HG03175 (cell line): ENCODE data around the gene EMP2.
"Not testable (repeated sequence)": the region's sequence is repeated elsewhere in the genome, so short reads cannot be mapped to it uniquely, and the experiment has no call there.

Experiments used
- ATAC-seq: cut with Tn5 transposase; IDR thresholded peaks from one replicate; pipeline ENCODE4 v1.9.1; 2021; ENCODE audit warnings: mild to moderate bottlenecking, moderate library complexity; ENCODE audit not compliant: unreplicated experiment

EMP2 gene

DNA sequence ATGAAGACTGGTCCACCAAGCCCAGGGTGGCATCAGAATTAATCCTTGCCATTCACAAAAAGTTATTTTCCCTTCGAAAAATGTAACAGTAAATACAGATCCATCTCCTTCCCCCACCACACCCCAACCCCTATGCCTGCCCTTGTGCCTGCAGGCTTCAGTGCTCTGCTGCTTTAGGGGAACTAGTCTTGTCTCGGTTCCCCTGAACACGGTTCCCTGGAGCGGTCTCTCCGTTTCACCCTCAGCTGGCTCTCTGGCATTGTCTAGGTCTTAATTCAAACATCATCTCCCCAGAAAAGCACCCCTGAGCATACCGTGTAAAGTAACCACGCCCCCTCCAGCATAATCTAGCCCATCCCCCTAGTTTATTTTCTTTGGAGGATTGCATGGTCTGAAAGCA lies 25.8 kb downstream of the EMP2 start:
- no peak for ATAC-seq

DNA sequence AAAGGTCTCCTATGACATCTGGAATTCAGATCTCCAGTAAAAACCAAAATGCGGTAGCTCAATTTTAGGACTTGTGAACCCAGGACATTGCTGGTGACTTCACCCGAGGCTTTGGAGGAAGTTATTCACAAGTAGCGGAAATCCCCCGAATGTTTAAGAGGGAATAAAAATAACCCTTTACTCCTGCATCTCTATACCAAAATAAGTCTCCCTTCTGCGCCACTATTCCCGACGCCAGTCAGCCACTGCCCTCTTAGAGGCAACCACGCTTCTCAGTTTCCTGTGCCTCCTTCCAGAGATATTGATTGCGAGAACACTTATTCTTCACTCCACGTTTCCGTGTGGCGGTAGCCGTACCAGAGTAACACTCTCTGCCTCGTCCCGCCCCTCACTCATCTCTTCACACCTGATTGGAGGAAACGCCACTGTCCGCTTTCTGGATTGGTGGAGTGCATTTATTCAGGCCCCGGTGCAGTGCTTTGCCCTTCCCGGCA lies 27.4 kb downstream of the EMP2 start:
- peak; percentile 98 for ATAC-seq

DNA sequence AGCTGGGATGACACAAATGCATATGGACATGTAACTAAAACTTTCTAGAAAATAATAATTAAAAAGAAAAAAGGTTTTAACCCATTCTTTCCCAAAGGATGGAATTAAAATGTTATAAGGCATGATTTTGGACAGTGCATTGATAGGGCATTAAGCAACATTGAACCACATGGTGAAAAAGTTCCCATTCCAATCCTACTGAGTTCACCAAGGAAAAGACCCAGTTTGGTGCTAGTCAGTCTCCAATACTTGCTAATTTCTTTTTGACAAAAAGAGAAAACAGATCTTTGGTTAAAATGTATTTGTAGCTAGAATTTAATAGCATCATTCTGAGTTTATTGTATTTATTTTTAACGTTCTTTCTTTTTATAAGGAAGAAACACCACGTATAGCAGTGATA lies 28.1 kb downstream of the EMP2 start:
- no peak for ATAC-seq

DNA sequence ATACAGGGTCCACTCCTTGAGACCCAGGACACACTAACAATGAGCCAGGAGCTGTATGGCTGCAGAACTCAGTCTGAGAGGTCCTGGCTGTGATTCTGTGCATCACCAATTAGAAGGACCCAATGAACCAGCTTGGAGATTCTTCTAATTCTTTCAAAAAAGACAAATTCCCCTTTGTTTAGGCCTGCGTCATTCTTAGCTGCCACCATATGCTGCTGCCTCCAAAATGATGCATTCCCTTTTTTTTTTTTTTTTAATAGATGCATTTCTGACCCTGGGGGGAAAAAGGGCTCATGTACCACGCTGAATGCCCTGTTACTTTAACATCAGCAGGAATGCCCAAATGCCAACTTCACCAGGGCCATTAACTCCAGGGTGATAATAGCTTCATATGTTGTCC lies 28.5 kb downstream of the EMP2 start:
- no peak for ATAC-seq

DNA sequence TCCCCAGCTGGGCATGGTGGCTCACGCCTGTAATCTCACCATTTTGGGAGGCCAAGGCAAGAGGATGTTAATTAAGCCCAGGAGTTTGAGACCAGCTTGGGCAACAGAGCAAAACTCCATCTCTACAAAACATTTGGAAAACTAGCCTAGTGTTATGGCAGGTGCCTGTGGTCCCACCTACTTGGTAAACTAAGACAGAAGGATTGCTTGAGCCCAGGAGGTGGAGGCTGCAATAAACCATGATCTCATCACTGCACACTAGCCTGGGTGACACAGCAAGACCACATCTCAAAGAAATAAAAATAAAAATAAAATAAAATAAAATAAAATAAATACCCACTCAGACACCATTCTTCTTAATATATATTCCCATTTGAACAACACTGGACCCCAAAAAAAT lies 32.0 kb downstream of the EMP2 start:
- ATAC-seq = no peak

DNA sequence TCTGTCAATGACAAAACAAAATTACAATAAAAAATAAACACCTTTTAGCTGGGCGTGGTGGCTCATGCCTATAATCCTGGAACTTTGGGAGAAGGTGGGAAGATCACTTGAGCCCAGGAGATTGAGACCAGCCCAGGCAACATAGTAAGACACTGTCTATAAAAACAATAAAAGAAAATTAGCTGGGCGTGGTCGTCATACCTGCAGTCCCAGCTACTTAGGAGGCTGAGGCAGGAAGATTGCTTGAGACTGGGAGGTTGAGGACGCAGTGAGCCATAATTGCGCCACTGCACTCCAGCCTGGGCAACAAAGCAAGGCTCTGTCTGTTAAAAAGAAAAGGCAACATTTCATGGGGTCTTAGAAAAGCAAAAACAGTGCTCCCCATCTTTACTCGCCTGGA lies 32.7 kb downstream of the EMP2 start:
- ATAC-seq = no peak

DNA sequence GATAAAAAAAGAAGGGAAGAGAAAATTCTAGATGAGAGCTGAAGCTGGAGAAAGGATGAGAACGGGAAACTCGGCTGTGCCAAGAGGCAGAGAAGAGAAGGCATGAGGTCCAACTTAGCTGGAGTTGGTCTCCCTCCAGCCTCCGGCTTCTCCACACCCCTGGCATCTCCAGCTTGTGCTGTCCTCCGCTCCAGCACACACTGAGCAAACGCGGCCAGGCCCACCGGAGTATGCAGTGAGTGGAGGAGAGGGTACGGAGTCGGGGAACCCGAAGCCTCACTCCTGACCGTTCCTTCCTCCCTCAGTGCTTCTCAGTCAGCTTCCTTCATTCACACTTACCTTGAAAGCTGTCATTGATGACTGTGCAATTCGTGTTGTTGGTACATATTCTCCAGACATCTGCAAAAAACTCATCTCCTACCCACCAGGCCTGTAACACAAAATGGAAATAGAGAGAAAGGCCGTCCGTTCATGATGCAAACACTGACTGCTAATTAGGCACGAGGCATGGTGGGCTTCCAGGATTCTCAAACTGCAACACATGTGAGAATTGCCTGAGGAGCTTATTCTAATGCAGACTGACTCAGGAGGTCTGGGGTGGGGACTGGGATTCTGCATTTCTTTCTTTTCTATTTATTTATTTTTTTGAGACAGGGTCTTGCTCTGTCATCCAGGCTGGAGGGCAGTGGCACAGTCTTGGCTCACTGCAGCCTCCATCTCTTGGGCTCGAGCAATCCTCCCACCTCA lies 37.0 kb downstream of the EMP2 start:
- no peak for ATAC-seq

DNA sequence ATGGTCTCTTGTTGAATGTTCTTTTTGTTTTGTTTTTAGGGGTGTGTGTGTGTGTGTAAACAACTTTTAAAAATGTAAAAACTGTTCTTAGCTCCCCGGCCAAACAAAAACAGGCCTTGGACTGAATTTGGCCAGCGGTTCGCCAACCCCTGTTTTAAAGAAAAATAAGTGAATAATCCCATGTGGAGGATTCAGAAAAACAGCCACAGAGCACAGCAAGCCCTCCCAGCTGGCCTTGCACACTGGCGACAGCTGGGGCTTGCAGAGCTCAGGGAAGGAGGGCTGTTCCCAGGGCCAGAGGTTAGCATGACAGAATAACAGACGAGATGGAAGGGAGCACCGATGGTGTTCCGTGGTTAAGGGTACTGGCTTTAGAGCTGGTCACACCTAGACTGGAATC lies 39.0 kb downstream of the EMP2 start:
- ATAC-seq = no peak

DNA sequence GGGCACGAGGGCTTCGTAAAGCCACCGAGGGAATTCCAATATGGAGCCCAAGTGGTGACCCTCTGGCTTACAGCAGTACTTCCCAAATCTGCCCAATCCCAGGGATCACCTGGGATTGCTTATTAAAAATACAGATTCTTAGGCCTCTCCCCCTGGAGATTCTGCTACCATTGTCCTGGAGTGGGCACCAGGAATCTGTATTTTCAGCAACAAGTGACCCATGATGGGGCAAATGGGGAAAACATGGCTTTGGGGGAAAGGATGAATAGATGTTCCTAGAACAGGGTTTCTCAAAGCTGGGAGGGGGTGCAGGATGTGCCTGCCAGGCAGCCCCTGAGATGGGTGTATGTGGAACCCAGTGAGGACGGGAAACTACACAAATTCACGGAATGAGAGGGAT lies 40.6 kb downstream of the EMP2 start:
- ATAC-seq = no peak

DNA sequence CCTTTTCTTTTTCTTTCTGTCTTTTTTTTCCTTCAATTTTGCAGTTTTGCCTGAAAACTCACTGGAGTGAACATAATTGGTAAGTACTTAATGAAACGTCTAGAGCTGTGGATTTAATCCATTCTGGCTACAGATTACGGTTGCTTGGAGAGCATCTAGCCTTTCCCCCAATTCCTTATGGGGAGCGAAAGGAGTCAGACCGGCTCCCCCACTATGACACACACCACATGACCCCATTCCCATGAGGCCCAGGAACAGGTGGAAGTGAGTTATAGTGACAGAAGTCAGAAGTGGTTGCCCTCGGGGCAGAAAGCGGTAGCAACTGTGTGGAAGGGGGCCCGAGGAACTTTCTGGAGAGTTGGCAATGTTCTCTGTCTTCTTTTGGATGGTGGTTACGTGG lies 41.2 kb downstream of the EMP2 start:
- ATAC-seq = no peak

DNA sequence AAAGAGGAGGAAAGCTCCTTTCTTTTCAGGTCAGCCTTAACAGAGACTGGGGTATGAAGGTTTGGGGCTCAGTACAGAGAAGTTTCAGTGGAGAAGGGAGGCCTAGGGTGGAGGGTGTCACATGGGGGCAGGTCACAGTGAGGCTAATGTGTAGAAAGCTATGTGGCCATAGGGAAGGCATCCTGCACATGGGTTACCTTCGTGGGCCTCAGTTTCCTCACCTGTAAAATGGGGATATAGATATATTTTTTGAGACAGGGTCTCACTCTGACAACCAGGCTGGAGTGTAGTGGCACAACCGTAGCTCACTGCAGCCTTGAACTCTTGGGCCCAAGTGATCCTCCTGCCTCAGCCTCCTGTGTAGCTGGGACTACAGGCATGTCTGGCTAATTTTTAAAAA lies 41.8 kb downstream of the EMP2 start:
- no peak for ATAC-seq

DNA sequence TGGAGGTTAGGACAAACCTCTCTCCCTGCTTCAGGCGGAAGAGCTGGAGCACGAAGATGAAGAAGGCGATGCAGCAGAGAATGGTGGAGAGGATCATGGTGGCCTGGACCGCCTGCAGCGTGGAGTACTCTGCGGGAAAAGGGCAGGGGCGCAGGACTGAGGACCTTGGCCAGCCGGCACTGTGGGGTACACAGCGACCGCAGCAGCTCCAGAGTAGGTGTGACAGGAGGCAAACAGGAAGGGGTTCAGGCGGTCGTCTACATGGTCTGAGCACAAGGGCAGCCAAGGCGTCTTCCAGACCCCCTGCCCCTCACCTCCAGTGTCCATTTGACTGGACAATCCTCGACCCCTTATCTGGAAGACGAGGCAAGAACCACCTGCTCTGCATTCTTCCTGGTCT lies 42.5 kb downstream of the EMP2 start:
- ATAC-seq = no peak

DNA sequence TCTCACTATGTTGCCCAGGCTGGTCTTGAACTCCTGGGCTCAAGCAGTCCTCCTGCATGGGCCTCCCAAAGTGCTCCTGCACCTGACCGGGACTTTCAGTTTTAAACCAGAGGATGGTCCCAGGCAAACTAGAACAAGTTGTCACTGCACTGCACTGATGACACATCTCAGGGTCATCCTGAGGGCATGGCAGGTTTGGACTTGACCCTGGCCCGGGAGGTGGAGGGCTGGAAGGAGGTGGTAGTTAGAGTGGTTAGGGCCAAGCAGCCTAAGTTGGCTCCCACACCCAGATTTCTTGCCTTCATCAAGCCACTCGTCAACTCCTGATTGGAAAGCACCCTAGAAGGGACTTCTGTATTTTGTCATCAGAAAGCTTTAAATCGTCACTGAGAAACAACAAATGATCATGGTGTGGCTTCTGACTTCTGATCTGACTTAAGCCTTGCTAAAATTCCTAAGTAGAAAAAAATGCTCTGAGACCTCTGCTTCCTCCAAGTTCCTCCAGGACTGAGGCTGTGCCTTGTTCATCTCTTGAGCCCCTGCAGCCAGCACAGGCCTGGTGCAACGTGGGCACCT lies 43.5 kb downstream of the EMP2 start:
- ATAC-seq = no peak

DNA sequence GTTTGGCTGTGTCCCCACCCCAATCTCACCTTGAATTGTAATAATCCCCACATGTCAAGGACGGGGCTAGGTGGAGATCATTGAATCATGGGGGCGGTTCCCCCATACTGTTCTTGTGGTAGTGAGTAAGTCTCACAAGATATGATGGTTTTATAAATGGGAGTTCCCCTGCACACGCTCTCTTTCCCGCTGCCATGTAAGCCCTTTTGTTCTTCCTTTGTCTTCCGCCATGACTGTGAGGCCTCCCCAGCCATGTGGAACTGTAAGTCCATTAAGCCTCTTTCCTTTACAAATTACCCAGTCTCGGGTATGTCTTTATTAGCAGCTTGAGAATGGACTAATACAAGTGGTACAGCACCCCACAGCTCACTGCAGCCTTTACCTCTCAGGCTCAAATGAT lies 44.1 kb downstream of the EMP2 start:
- not testable (repeated sequence) for ATAC-seq

DNA sequence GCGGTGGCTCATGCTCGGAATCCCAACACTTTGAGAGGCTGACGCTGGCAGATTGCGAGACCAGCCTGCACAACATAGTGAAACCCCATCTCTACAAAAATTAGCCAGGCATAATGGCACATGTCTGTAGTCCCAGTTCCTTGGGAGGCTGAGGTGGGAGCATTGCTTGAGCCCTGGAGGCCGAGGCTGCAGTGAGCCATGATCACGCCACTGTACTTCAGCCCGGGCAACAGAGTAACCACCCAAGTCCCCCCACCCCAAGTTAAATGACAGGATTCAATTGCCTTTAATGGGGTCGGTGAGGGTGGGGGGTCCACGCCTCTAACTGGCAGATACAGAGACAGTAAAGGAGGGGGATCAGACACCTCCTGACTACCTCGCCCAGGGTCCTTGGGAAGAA lies 44.9 kb downstream of the EMP2 start:
- no peak for ATAC-seq

DNA sequence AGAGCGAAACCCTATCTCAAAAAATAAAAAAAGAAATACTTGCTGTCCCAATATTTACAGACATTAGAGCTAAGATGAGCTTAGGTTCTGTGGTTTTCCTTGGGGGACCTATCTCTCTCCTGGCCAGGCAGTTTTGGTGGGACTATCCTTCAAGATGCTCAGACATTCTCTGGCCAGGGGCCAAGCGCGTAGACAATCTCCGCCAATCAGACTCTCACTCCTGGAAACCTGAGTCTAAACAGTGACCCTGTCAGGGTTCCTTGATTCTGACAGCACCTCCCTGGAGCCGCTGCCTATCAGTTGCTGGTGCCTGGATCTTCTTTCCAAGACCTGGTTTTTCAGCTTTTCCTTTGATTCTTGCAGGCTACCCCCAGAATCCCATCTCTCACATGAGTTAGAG lies 45.6 kb downstream of the EMP2 start:
- no peak for ATAC-seq

DNA sequence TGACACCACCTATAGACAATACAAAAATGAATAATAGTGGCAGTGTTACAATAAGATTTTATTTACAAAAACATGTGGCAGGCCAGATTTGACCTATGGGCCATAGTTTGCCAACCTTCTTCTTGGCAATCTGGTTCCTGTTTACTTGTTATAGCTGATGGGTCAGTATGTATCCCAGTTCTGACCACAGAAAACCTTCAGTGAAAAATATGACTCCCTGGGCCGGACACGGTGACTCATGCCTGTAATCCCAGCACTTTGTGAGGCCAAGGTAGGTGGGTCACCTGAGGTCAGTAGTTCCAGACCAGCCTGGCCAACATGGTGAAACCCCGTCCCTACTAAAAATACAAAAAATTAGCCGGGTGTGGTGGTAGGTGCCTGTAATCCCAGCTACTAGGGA lies 46.8 kb downstream of the EMP2 start:
- ATAC-seq = not testable (repeated sequence)

DNA sequence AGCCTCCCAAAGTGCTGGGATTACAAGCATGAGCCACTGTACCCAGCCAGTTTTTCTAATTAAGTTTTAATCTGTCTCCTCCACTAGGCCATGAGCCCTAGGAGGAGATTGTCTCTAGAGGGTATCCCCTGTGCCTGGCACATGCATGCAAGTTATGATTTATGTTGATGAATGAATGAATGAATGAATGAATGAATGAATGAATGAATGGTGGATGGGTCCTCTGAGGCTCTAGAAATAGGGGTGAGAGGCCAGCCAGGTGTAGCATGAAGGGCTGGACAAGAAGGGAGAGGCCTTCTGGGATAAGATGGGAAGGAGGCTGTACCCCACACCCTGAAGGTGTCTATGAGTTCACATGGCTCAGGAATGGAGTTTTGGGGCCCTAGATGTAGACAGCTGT lies 48.8 kb downstream of the EMP2 start:
- ATAC-seq = no peak

DNA sequence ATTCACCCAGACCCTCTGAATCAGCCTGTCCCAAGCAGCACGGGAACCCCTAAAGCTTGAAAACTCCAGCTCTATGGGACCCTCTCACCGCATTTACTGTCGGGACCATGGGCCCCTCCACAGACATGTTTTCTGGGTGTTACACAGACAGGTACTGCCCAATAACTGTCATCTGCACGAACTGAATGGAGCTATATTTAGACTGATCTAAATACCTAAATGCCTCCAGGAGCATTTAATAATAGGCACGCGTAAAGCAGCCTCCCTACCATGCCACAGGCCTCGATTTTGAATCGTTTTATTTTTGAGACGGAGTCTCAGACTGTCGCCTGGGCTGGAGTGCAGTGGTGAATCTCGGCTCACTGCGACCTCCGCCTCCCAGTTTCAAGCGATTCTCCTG lies 49.7 kb downstream of the EMP2 start:
- ATAC-seq = no peak

DNA sequence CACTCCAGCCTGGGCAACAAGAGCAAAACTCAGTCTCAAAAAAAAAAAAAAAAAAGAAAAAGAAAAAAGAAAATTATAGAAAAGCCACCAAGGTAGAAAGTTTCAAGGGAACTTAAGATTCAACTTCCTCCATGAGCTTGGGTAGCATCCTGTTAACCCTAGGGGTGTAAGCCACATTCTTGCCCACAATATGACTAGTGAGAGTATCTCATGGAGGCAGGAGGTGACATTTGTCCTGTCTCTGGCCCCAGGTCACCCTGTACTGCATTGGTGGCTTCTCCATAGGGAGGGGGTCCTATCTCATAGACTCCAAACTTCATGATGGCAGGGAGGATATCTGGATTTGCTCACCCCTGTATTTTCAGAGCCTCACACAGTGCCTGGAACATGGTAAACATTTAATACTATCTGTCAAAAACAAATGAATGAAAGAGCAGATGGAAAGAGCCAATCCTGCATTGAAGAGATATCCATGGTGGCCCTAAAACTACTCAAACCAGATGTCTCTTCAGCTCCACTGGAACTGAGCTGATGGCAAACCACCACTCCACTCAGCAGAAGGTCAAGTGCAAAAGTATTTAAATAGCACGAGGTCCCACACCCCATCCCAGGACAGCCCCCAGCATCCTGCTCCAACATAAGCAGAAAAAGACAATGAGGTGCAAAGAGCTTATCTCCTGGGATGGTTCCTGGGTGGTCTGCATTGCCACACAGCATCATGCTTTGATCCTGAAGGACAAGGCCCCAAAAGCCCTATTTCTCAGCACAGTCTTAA lies 50.3 kb downstream of the EMP2 start:
- no peak for ATAC-seq

DNA sequence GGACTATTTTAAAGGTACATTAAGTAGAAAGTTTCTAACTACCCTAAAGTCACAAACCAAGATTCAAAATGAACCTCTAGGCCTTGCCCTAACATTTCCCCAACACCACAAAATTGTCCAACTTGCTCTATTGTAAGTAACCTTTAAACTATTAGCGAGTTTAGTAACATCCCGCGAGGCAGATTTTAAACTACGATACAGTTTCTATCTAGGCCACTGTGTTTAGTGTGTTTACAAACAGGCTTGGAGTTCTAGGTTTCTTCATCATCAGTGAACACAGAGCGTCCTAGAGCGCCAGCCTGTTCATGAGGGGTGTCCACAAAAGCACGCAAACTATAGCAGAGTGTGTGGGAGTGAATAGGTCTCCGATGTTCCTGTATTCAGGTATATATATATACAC lies 51.8 kb downstream of the EMP2 start:
- ATAC-seq = no peak

DNA sequence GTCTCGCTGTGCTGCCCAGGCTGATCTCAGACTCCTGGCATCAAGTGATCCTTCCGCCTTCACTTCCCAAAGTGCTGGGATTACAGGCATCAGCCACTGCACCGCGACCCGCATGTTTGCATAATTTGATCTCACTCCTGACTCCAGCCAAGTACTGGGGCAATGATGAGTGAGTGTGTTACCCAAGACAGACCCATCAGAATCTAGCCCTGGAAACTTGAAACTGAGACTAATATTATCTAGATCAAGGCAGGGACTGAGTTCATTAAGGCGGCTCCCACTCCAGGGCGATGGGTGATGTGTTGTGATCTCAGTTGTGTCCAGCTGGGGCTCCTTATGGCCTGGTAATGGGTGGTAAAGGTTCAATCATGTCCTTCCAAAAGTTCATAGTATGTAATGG lies 53.4 kb downstream of the EMP2 start:
- ATAC-seq = no peak
